WTC11 (cell line): ENCODE results near the gene C3orf49.

Experiments used
- CREB1 ChIP-seq: sonication (generic); formaldehyde crosslinking; IDR thresholded peaks from 2 replicates; pipeline ENCODE4 v1.8.0; 2023; ENCODE audit warnings: mild to moderate bottlenecking, missing genetic modification reagents
- MAX ChIP-seq: sonication (generic); formaldehyde crosslinking; IDR thresholded peaks from 2 replicates; pipeline ENCODE4 v1.8.0; 2022; ENCODE audit warnings: mild to moderate bottlenecking, missing genetic modification reagents
- NFE2L1 ChIP-seq: sonication (generic); formaldehyde crosslinking; IDR thresholded peaks from 2 replicates; pipeline ENCODE4 v1.8.1; 2023; ENCODE audit warnings: missing genetic modification reagents
- TF ChIP-seq, protein P1 (sequence below): fragments of 200-600 bp; IDR thresholded peaks from 2 replicates; pipeline ENCODE4 v1.8.0; 2022; ENCODE audit warnings: antibody characterized with exemption
- TF ChIP-seq, protein P2 (sequence below): fragments of 250-450 bp; sonication (Bioruptor Pico); IDR thresholded peaks from 2 replicates; pipeline ENCODE4 v2.1.2; 2022; ENCODE audit warnings: mild to moderate bottlenecking, moderate library complexity
- TF ChIP-seq, protein P3 (sequence below): sonication (generic); formaldehyde crosslinking; IDR thresholded peaks from 2 replicates; pipeline ENCODE4 v1.8.1; 2022; ENCODE audit warnings: missing genetic modification reagents, borderline replicate concordance

GRCh38 chr3:63803911-63804310, 15.2 kb upstream of the C3orf49 start:
- TF ChIP-seq, protein P1, sequence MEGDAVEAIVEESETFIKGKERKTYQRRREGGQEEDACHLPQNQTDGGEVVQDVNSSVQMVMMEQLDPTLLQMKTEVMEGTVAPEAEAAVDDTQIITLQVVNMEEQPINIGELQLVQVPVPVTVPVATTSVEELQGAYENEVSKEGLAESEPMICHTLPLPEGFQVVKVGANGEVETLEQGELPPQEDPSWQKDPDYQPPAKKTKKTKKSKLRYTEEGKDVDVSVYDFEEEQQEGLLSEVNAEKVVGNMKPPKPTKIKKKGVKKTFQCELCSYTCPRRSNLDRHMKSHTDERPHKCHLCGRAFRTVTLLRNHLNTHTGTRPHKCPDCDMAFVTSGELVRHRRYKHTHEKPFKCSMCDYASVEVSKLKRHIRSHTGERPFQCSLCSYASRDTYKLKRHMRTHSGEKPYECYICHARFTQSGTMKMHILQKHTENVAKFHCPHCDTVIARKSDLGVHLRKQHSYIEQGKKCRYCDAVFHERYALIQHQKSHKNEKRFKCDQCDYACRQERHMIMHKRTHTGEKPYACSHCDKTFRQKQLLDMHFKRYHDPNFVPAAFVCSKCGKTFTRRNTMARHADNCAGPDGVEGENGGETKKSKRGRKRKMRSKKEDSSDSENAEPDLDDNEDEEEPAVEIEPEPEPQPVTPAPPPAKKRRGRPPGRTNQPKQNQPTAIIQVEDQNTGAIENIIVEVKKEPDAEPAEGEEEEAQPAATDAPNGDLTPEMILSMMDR = no peak
- no peak for TF ChIP-seq MAX
- no peak for TF ChIP-seq NFE2L1
- TF ChIP-seq, protein P2, sequence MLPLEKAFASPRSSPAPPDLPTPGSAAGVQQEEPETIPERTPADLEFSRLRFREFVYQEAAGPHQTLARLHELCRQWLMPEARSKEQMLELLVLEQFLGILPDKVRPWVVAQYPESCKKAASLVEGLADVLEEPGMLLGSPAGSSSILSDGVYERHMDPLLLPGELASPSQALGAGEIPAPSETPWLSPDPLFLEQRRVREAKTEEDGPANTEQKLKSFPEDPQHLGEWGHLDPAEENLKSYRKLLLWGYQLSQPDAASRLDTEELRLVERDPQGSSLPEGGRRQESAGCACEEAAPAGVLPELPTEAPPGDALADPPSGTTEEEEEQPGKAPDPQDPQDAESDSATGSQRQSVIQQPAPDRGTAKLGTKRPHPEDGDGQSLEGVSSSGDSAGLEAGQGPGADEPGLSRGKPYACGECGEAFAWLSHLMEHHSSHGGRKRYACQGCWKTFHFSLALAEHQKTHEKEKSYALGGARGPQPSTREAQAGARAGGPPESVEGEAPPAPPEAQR = no peak
- TF ChIP-seq, protein P3, sequence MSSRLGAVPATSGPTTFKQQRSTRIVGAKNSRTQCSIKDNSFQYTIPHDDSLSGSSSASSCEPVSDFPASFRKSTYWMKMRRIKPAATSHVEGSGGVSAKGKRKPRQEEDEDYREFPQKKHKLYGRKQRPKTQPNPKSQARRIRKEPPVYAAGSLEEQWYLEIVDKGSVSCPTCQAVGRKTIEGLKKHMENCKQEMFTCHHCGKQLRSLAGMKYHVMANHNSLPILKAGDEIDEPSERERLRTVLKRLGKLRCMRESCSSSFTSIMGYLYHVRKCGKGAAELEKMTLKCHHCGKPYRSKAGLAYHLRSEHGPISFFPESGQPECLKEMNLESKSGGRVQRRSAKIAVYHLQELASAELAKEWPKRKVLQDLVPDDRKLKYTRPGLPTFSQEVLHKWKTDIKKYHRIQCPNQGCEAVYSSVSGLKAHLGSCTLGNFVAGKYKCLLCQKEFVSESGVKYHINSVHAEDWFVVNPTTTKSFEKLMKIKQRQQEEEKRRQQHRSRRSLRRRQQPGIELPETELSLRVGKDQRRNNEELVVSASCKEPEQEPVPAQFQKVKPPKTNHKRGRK = no peak
- no peak for TF ChIP-seq CREB1 (CRISPR knock-in tag)
